ENCODE measurements around the gene TPPP2.

GRCh38 chr14:21020977-21021545 is 9.0 kb upstream of the TPPP2 start:
- no peak for TF ChIP-seq CTCF (IDR thresholded peaks at IDR 0.05 in 8 of 11, conservative IDR thresholded peaks at IDR 0.05 in 3 of 11)
- no peak for TF ChIP-seq POLR2A (IDR thresholded peaks at IDR 0.05)
- no peak for TF ChIP-seq POLR2AphosphoS5 (IDR thresholded peaks at IDR 0.05)

Measured in spleen (tissue), 7 donors.